ENCODE measurements around the gene CSTPP1.

Gene CSTPP1

GRCh38 chr11:47034091-47034490 lies 97.5 kb downstream of the CSTPP1 start:
- no peaks in the 10 kb centered on the region for H3K27me3 ChIP-seq (ENCODE audit: insufficient read depth, poor library complexity, severe bottlenecking)
- DNase-seq (ENCODE audit: low read depth in 1 of 2, low spot score in 1 of 2): no peak
- TF ChIP-seq GABPA (IDR thresholded peaks at IDR 0.05; ENCODE audit: low read depth) (no peak), REST (IDR thresholded peaks at IDR 0.05; ENCODE audit: insufficient replicate concordance, low read depth) (no peak), CTCF (IDR thresholded peaks at IDR 0.05; ENCODE audit: insufficient read depth, low read length) (no peak), SPI1 (IDR thresholded peaks at IDR 0.05; ENCODE audit: borderline replicate concordance, low read depth) (no peak), POLR2AphosphoS5 (IDR thresholded peaks at IDR 0.05; ENCODE audit: low read depth) (no peak)

GRCh38 chr11:47035108-47035507 lies 98.5 kb downstream of the CSTPP1 start:
- H3K27me3 ChIP-seq (ENCODE audit: insufficient read depth, poor library complexity, severe bottlenecking): no peaks in the 10 kb centered on the region
- H3K27ac ChIP-seq (replicated peaks): no peak overlapping the region
- H3K4me3 ChIP-seq (replicated peaks; ENCODE audit: insufficient read depth, low read length): no peak overlapping the region
- TF ChIP-seq CTCF (IDR thresholded peaks at IDR 0.05; ENCODE audit: insufficient read depth, low read length) (no peak), POLR2AphosphoS5 (IDR thresholded peaks at IDR 0.05; ENCODE audit: low read depth) (no peak), SPI1 (IDR thresholded peaks at IDR 0.05; ENCODE audit: borderline replicate concordance, low read depth) (no peak), REST (IDR thresholded peaks at IDR 0.05; ENCODE audit: insufficient replicate concordance, low read depth) (no peak), GABPA (IDR thresholded peaks at IDR 0.05; ENCODE audit: low read depth) (no peak)
- DNase-seq (ENCODE audit: low read depth in 1 of 2, low spot score in 1 of 2): no peak

More at GRCh38 chr11:47034091-47034490, 97.5 kb downstream of the CSTPP1 start:
- Histone ChIP-seq H3K27ac (replicated peaks) (no peak overlapping the region), H3K4me3 (replicated peaks; ENCODE audit: insufficient read depth, low read length) (no peak overlapping the region)

GRCh38 chr11:47044119-47044518 lies 107.6 kb downstream of the CSTPP1 start:
- H3K27me3 ChIP-seq (ENCODE audit: insufficient read depth, poor library complexity, severe bottlenecking): no peaks in the 10 kb centered on the region
- H3K27ac ChIP-seq (replicated peaks): no peak overlapping the region
- H3K4me3 ChIP-seq (replicated peaks; ENCODE audit: insufficient read depth, low read length): no peak overlapping the region
- no peak for DNase-seq (ENCODE audit: low read depth in 1 of 2, low spot score in 1 of 2)
- no peak for TF ChIP-seq POLR2AphosphoS5 (IDR thresholded peaks at IDR 0.05; ENCODE audit: low read depth)
- no peak for TF ChIP-seq GABPA (IDR thresholded peaks at IDR 0.05; ENCODE audit: low read depth)
- no peak for TF ChIP-seq REST (IDR thresholded peaks at IDR 0.05; ENCODE audit: insufficient replicate concordance, low read depth)
- TF ChIP-seq CTCF (IDR thresholded peaks at IDR 0.05; ENCODE audit: insufficient read depth, low read length): no peak
- no peak for TF ChIP-seq SPI1 (IDR thresholded peaks at IDR 0.05; ENCODE audit: borderline replicate concordance, low read depth)

All from HL-60 (cell line).